ENCODE measurements around the gene YJU2.
"Not testable (repeated sequence)": the region's sequence is repeated elsewhere in the genome, so short reads cannot be mapped to it uniquely, and the experiment has no call there.

YJU2 gene

GRCh38 chr19:4267901-4268815 lies 21.3 kb downstream of the YJU2 start:
- no peak for DNase-seq

GRCh38 chr19:4268816-4269430 lies 22.0 kb downstream of the YJU2 start:
- DNase-seq: no peak

- no peak for DNase-seq
Measured at GRCh38 chr19:4272894-4273293, 26.0 kb downstream of the YJU2 start.

GRCh38 chr19:4274321-4274686 lies 27.4 kb downstream of the YJU2 start:
- not testable (repeated sequence) for DNase-seq

- DNase-seq: no peak
Measured at GRCh38 chr19:4277191-4277696, 30.4 kb downstream of the YJU2 start.

- DNase-seq: no peak
Measured at GRCh38 chr19:4278010-4278409, 31.1 kb downstream of the YJU2 start.

DNA sequence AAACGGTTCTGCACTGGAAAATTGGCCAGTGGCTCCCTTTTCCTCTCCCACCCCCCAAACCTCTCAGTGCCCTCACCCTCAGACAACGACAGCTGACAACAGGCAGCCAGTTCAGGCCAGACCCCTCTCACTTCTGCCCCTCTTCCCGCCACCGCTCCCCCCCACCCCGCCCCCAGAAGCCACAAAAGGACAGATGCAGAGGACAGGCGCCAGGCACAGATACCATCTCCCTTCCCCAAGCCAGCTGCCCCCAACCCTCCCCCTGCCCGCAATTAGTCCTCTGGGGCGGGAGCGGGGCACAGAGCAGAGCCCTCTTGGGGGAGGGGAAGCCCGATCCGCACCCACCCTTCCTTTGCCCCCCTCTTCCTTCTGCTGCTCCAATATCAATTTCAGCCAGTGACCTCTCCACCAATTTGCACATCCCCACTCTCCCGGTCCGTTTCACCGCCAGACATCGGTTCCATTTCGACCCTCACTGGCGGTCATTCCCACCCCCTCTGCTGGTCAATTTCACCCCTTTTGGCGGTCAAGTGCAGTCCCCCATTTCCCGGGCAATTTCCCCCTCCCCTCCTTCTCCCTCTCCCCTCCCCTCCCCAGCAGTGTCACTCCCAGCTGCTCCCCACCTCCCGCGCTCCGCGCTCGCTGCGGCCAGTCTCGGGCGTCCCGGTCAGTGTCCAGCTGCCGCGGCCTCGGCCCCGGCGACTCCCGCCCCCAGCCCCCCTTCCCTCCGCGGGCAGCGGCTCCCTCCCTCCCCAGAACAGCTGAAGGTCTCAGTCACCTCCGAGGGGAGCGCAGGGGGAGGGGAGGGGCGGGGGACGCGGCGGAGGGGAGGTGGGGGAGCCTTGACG lies 31.8 kb downstream of the YJU2 start, which contains the start of gene SHD:
TSS of gene SHD (plus strand) at position 848 of the 848 bp plus-strand sequence. CDS start 798 bp downstream, outside the sequence.
- no peak for DNase-seq

GRCh38 chr19:4279267-4279529 lies 32.3 kb downstream of the YJU2 start:
- DNase-seq: no peak

DNA sequence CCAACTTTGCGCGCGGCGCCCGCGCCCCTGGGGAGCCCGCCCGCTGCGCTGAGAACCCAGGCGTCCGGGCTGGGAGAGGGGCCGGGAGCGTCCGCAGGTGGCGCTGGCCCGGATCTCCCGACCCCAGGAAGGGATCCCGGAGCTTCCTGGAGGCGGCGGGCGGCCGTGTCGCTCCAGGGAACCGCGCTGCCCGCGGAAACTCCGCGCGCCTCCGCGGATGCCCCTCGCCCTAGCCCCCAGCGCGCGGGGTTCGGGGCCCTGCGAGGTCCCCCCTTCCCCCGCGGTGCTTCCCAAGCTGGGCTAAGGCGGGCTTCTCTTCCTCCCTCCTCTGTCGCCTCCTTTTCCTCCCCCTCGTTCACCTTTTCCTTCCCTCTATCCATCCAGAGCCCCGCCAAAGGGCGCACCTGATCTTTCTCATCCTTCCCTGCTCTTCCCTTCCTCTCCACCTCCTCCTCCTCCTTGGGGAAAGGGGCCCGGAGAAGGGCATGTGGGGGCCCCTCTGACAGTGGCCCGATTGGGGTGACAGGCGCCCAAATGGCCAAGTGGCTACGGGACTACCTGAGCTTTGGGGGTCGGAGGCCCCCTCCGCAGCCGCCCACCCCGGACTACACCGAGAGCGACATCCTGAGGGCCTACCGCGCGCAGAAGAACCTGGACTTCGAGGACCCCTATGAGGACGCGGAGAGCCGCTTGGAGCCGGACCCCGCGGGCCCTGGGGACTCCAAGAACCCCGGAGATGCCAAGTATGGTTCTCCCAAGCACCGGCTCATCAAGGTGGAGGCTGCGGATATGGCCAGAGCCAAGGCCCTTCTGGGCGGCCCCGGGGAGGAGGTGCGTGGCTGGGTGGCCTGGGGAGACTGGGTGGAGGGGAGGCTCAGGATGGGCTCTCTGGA lies 32.9 kb downstream of the YJU2 start:
- no peak for DNase-seq

DNA sequence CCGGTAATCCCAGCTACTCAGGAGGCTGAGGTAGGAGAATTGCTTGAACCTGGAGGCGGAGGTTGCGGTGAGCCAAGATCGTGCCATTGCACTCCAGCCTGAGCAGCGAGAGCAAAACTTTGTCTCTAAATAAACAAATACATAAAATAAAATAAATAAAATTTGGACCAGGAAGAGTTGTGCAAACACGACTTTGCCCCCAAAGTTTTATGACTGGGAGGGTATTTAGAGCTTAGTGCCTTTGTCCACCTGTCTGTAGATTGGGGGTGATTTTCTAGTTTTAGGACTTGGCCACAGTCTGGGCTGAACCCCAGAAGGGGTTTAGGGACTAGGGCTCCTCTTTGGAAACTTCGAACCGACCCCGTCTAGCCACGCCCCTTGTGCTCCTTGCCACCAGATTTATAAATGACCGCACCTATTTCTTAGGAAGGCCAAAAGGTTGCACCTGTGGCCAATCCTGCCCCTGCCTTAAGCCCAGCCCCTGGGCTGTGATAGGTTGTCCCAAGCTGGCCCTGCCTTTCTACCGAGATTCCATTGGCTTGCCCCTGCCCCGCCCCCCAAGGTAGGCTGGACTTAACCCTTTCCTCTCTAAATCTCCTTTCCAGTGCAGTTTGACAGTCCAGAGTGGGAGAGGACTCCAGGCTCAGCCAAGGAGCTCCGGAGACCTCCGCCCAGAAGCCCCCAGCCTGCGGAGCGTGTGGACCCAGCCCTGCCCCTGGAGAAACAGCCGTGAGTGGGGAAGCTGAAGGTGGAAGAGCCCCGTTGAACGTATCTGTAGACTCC lies 37.5 kb downstream of the YJU2 start:
- DNase-seq: no peak

DNA sequence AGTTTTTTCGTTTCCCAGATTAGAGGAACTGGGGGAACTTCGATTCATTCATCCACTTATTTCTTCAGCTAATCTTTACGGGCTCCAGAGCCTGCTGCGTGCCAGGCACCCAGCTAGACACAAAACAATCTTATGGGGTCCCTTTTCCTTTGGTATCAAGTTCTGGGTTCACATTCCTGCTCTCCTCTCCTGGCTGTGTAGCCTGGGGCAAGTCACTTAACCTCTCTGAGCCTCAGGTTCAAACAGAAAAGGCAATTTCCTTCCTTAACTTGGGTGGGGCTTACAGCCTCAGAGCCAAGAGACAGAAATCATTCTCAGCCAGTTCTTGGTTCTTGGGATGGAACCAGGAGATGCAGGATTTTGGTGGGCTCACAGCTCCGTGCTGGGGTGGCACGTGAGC lies 38.1 kb downstream of the YJU2 start:
- no peak for DNase-seq

DNA sequence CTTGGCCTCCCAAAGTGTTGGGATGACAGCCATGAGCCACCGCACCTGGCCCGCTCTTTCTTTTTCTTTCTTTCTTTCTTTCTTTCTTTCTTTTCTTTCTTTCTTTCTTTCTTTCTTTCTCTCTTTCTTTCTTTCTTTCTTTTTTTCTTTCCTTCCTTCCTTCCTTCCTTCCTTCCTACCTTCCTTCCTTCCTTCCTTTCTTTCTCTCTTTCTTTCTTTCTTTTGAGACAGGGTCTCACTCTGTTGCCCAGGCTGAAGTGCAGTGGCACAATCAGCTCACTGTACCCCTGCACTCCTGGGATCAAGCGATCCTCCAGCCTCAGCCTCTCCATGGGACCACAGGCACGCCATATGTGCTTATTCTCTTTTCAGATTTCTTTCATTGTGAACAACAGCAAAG lies 39.3 kb downstream of the YJU2 start:
- not testable (repeated sequence) for DNase-seq

DNA sequence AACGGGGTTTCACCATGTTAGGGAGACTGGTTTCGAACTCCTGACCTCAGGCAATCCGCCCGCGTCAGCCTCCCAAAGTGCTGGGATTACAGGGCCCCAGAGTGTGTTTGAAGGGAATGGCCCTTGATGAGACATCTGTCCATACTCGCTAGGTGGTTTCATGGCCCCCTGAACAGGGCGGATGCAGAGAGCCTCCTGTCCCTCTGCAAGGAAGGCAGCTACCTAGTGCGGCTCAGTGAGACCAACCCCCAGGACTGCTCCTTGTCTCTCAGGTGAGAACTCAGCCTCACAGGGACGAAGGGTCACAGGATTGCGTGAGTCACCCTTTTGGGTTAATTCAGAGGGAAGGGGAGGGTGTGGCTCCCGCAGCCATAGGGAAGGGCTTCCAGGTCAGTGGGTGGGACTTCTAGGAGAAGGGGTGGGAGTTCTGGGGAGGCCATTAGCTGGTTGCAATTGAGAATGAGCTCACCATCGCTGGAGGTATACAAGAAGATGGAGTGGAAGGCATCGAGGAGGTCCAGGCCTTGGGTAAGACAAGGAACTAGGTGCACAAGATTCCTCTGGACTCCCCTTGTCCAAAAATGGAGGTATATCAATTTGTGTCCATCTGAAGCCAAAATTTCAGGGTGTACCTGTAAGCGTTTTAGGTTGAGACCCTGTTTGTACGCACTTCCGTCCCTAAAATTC lies 41.4 kb downstream of the YJU2 start:
- DNase-seq: no peak

DNA sequence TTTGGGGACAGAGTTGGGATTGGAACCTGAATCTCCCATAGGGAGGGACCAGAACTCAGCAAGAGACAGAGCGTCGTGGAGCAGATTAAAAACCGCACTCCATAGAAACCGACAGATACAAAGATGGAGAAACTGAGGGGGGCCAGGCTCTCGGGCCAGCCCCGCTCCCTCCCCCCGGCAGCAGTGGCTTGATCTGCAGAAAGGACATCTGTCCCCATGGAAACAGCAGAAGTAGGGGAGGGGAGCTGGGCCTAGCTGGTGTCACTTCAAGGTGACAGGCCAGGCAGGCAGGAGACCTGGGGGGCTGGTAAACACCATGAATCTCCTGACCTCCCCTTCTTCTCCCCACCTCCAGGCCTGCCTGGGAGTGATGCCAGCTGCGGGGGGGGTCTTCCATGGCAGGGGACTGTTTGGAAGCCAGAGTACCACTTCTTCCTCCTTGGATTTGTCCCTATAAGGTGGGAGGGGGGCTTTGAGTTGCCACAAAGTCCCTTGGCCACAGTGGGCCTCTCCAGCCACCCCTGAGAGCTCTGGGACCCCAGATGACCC lies 44.4 kb downstream of the YJU2 start:
- DNase-seq: no peak

DNA sequence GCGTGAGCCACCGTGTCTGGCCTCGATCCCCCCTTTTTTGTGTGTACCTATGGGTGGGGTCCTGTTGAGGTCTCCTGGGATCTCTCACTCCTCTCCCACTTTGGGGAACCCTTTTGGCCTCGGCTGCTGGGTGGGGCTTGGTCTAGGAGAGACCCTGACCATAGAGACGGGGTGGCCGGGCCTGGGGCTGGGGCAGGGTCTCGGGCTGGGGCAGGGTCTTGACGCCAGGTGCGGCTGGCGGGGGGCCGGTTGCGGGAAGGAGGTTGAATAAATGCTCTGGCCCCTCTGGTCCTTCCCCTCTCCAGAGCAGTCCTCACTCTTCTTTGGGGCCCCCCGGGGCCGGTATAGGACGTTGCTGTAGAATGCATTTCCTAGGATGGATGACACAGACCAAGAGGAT lies 45.6 kb downstream of the YJU2 start:
- no peak for DNase-seq

GRCh38 chr19:4294389-4294788 lies 47.5 kb downstream of the YJU2 start:
- no peak for DNase-seq

GRCh38 chr19:4295972-4296771 lies 49.3 kb downstream of the YJU2 start:
- no peak for DNase-seq

DNA sequence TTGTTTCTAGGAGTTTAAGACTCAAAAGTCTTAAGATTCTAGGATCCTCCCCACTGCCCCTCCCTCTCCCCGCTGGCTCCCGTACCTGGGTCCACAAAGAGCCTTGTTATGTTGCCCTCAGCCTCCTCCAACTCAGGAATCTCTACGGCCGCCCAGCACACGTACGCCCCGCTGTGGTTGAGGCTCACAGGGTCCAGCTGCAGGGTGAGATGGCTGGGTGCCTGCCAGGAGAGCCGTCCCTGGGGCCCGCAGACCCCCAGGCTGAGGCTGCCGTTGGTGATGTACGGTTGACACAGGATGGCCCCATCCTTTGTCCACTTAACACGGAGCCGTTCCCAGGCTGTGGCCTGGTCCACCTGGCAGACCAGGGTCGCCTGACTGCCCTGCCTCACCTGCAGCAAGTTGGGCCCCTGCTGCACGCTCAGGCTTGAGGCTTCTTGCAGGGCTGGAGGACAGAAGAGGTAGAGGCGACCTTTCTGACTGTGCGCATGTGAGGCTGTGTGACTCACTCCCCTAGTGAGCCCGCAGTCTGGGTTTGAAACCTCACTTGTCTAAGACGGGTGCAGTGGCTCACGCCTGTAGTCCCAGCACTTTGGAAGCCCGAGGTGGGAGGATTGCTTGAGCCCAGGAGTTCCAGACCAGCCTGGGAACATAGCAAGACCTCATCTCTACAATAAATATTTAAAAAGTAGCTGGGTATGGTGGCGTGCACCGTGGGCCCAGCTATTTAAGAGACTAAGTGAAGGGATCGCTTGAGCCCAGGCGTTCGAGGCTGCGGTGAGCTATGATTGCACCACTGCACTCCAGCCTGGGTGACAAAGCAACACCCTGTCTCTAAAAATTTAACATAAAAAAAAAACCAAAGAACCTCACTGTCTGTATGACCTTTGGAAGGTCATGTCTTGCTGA lies 51.3 kb downstream of the YJU2 start:
- no peak for DNase-seq

Data from suppressor macrophage (primary cell).